SKM-1 (cell line): ENCODE measurements around the gene NIPBL.
"Not testable (repeated sequence)": the region's sequence is repeated elsewhere in the genome, so short reads cannot be mapped to it uniquely, and the experiment has no call there.

ENCODE experiments used
- DNase-seq: peaks from one replicate; lab custom pipeline; 2025; ENCODE audit not compliant: unreplicated experiment; lab: John Stamatoyannopoulos, UW

NIPBL gene

GRCh38 chr5:36878392-36879082 is 2.0 kb downstream of the NIPBL start:
- no peak for DNase-seq

GRCh38 chr5:36879274-36880033 is 2.9 kb downstream of the NIPBL start:
- DNase-seq: no peak

- no peak for DNase-seq
Observed at GRCh38 chr5:36880761-36881160, 4.2 kb downstream of the NIPBL start.

GRCh38 chr5:36881304-36881703 is 4.7 kb downstream of the NIPBL start:
- DNase-seq: no peak

GRCh38 chr5:36881807-36882206 is 5.2 kb downstream of the NIPBL start:
- DNase-seq: no peak

- DNase-seq: no peak
Observed at GRCh38 chr5:36882250-36882649, 5.7 kb downstream of the NIPBL start.

GRCh38 chr5:36883894-36884462 is 7.4 kb downstream of the NIPBL start:
- DNase-seq: no peak

- DNase-seq: no peak
Observed at GRCh38 chr5:36885149-36885548, 8.6 kb downstream of the NIPBL start.

GRCh38 chr5:36885566-36886485 is 9.3 kb downstream of the NIPBL start:
- DNase-seq: no peak

- DNase-seq: no peak
Observed at GRCh38 chr5:36886791-36887190, 10.2 kb downstream of the NIPBL start.

GRCh38 chr5:36887532-36887931 is 11.0 kb downstream of the NIPBL start:
- no peak for DNase-seq

- no peak for DNase-seq
Observed at GRCh38 chr5:36888303-36888702, 11.7 kb downstream of the NIPBL start.

- no peak for DNase-seq
Observed at GRCh38 chr5:36889264-36889663, 12.7 kb downstream of the NIPBL start.

GRCh38 chr5:36891266-36891665 is 14.7 kb downstream of the NIPBL start:
- DNase-seq: no peak

- not testable (repeated sequence) for DNase-seq
Observed at GRCh38 chr5:36892085-36892830, 15.7 kb downstream of the NIPBL start.

- no peak for DNase-seq
Observed at GRCh38 chr5:36894954-36895353, 18.4 kb downstream of the NIPBL start.

GRCh38 chr5:36896476-36896875 is 19.9 kb downstream of the NIPBL start:
- no peak for DNase-seq

- no peak for DNase-seq
Observed at GRCh38 chr5:36897616-36898015, 21.0 kb downstream of the NIPBL start.

GRCh38 chr5:36899860-36900259 is 23.3 kb downstream of the NIPBL start:
- no peak for DNase-seq

GRCh38 chr5:36900283-36900682 is 23.7 kb downstream of the NIPBL start:
- DNase-seq: no peak
